SU-DHL-6 (cell line): ENCODE data around the gene RPS27.

Source experiments
- H2AFZ ChIP-seq: fragments of 200-600 bp; sonication (generic); 2 replicates; pipeline ENCODE4 v1.6.1; 2014; ENCODE audit warnings: low read depth, mild to moderate bottlenecking, moderate library complexity, mixed read lengths, antibody characterized with exemption, low read length; ENCODE audit not compliant: severe bottlenecking
- H3F3A ChIP-seq: fragments of 200-600 bp; shearing (Covaris generic); 2 replicates; pipeline ENCODE4 v1.6.0; 2016; ENCODE audit warnings: antibody characterized with exemption, mild to moderate bottlenecking; ENCODE audit not compliant: insufficient read depth
- H3K27ac ChIP-seq: fragments of 200-600 bp; sonication (generic); 2 replicates; pipeline ENCODE4 v1.5.1; 2016; ENCODE audit warnings: low read depth, mild to moderate bottlenecking, low read length, moderate library complexity, mixed read lengths
- H3K27me3 ChIP-seq: fragments of 200-600 bp; sonication (generic), shearing (Covaris generic); 2 replicates; pipeline ENCODE4 v1.6.0; 2014; ENCODE audit warnings: mild to moderate bottlenecking, low read length
- H3K36me3 ChIP-seq: fragments of 200-600 bp; sonication (generic); 2 replicates; pipeline ENCODE4 v1.6.1; 2014; ENCODE audit warnings: mild to moderate bottlenecking, low read length, mixed read lengths
- H3K4me2 ChIP-seq: fragments of 300-600, 200-600 bp; shearing (Covaris generic), sonication (generic); 2 replicates; pipeline ENCODE4 v1.6.0; 2014; ENCODE audit warnings: low read length, low read depth, mild to moderate bottlenecking; ENCODE audit not compliant: poor library complexity, severe bottlenecking
- H3K4me3 ChIP-seq: fragments of 200-600 bp; sonication (generic); 2 replicates; pipeline ENCODE4 v1.5.1; 2014; ENCODE audit warnings: antibody characterized with exemption, low read length, mild to moderate bottlenecking, mixed read lengths; ENCODE audit not compliant: insufficient read depth, poor library complexity, severe bottlenecking
- H3K79me2 ChIP-seq: fragments of 200-600 bp; sonication (generic); 2 replicates; pipeline ENCODE4 v1.6.1; 2014; ENCODE audit warnings: mild to moderate bottlenecking, low read length, moderate library complexity; ENCODE audit not compliant: insufficient read depth
- H3K9ac ChIP-seq: fragments of 200-600 bp; sonication (generic); 2 replicates; pipeline ENCODE4 v1.7.0; 2014; ENCODE audit warnings: mild to moderate bottlenecking, low read length
- H3K9me2 ChIP-seq: fragments of 200-600 bp; sonication (generic); replicated peaks from 2 replicates; pipeline ENCODE4 v1.6.1; 2014; ENCODE audit warnings: low read length; ENCODE audit not compliant: insufficient read depth
- H3K9me3 ChIP-seq: fragments of 200-600 bp; sonication (generic); 2 replicates; pipeline ENCODE4 v1.6.1; 2014; ENCODE audit warnings: low read length, mixed read lengths; ENCODE audit not compliant: insufficient read depth
- H4K20me1 ChIP-seq: fragments of 200-600 bp; sonication (generic); 2 replicates; pipeline ENCODE4 v1.6.1; 2014; ENCODE audit warnings: low read depth, mild to moderate bottlenecking, antibody characterized with exemption, low read length, moderate library complexity, mixed read lengths
- EZH2phosphoT487 ChIP-seq: fragments of 200-600 bp; sonication (generic), shearing (Covaris generic); conservative IDR thresholded peaks from 2 replicates; pipeline ENCODE4 v1.6.1; 2018; ENCODE audit warnings: mild to moderate bottlenecking, antibody characterized with exemption, low read length, moderate library complexity, mixed read lengths
- TF ChIP-seq, protein P1 (sequence below): fragments of 200-600 bp; sonication (generic); IDR thresholded peaks from one replicate; pipeline ENCODE4 v1.5.1; 2017; ENCODE audit warnings: antibody characterized with exemption, mild to moderate bottlenecking, low read length, moderate library complexity; ENCODE audit not compliant: insufficient read depth, poor library complexity, severe bottlenecking

RPS27 gene

DNA sequence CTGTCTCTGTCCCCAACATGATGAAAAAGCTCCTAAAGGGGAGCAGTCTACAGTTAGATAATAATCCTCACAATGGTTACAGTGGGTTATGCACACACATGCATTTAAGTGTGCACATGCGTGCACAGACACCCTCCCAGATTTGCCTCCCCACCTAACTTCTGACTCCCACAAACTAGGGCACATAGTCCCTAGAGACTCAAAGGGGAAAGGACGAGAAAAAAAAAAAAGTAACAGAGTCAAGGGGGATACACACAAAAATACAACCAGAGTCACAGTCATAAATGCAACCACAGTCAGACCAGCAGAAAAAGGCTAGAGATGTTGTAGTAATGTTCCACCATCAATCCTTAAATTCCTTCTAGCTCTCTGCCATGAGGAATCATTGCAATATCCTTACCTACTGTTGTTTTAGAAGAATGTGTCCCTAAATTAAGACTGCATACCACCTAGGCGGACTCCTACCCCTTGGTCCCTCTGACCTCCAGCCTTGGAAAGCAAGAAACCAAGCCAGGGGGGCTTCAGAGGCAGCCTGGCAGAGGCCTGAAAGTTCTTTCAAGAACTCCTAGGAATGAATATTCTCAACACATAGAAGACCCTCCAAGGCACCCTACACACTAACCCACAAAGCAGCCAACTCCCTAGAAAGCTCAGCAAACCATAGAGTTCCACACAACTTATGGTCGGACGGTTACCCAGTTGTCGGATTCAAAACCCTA is 33.4 kb upstream of the RPS27 start:
- TF ChIP-seq, protein P1, sequence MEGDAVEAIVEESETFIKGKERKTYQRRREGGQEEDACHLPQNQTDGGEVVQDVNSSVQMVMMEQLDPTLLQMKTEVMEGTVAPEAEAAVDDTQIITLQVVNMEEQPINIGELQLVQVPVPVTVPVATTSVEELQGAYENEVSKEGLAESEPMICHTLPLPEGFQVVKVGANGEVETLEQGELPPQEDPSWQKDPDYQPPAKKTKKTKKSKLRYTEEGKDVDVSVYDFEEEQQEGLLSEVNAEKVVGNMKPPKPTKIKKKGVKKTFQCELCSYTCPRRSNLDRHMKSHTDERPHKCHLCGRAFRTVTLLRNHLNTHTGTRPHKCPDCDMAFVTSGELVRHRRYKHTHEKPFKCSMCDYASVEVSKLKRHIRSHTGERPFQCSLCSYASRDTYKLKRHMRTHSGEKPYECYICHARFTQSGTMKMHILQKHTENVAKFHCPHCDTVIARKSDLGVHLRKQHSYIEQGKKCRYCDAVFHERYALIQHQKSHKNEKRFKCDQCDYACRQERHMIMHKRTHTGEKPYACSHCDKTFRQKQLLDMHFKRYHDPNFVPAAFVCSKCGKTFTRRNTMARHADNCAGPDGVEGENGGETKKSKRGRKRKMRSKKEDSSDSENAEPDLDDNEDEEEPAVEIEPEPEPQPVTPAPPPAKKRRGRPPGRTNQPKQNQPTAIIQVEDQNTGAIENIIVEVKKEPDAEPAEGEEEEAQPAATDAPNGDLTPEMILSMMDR = no peak
- TF ChIP-seq EZH2phosphoT487 = no peak
- peak overlapping the region; percentile 87 for H3K9ac ChIP-seq
- H3K4me2 ChIP-seq = peak overlapping the region; percentile 91
- peaks cover 52% of the 10 kb centered on the region for H3K79me2 ChIP-seq
- no peaks in the 10 kb centered on the region for H3K36me3 ChIP-seq
- peak overlapping the region; percentile 76 for H3K27ac ChIP-seq
- H3F3A ChIP-seq = peaks cover 17% of the 10 kb centered on the region
- no peaks in the 10 kb centered on the region for H4K20me1 ChIP-seq
- H3K9me2 ChIP-seq = no peaks in the 10 kb centered on the region
- peak overlapping the region; percentile 75 for H3K4me3 ChIP-seq
- no peak overlapping the region for H2AFZ ChIP-seq
- no peaks in the 10 kb centered on the region for H3K27me3 ChIP-seq
- no peaks in the 10 kb centered on the region for H3K9me3 ChIP-seq

DNA sequence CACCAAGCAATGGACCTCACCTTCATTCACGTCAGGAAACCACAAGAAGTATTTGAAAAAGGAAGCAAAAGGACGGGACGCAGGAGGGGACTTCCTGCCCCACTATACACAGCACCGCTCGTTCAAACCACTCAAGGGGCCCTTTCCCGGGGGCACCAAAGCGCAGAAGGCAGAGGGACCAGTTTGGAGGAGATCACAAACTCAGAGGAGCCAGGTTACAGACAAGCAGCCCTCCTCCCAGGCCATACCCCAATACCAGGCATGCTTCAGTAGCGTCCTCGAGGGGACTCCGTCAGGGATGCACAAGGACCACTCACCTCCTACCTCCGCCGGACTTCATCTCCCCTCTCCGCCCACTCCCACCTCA is 32.8 kb upstream of the RPS27 start:
- Histone ChIP-seq H3K36me3 (no peaks in the 10 kb centered on the region), H3K27ac (peak overlapping the region; percentile 76), H3K9me2 (no peaks in the 10 kb centered on the region), H3K4me2 (peak overlapping the region; percentile 91), H3K9me3 (no peaks in the 10 kb centered on the region), H2AFZ (no peak overlapping the region), H3K79me2 (peaks cover 57% of the 10 kb centered on the region), H3K4me3 (peak overlapping the region; percentile 75), H3F3A (peaks cover 21% of the 10 kb centered on the region), H4K20me1 (no peaks in the 10 kb centered on the region), H3K27me3 (no peaks in the 10 kb centered on the region), H3K9ac (peak overlapping the region; percentile 87)
- no peak for TF ChIP-seq EZH2phosphoT487
- TF ChIP-seq, protein P1 = no peak

DNA sequence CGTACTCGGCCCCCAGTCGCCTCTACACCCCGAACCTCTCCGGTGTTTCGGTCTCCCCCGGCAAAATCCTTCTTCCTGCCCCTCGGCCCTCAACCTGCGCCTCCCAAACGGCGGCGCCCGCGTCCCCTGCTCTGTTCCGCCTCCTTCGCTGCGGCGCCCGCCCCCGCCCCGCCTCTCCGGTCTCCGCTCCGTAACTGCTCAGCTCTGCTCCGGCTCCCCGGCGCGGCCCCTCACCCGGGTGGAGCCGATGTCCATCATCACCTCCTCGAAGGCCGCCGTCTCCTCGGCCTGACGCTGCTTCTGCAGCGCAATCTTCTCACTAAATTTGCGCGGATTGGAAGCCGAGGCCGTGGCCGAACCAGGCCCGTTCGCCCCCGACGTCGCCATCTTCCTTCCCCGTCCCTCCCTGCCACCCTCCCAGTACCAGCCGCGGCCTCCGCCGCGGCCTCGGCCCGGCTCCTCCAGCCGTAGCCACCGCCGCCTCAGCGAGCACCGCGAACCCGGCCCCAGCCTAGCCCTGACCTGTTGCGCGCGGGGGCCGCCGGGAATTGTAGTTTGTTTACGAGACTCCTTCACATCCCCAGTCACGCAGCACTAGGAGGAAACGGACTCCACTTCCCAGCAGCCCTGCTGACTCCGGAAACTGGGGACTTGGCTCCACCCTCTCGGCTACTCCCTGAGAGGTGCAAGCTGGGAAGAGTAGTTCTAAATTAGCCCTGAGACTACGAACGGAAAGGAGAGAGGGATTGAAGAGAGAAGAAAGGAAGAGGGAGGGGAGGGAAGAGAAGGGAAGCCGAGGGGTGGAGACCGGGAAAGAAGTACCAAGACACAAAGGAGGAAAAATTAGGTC is 32.2 kb upstream of the RPS27 start, which contains the start of gene CRTC2:
TSS of gene CRTC2 (minus strand) at position 502 of the 850 bp plus-strand sequence. CDS start at position 387, 115 bp downstream.
- H3K9me2 ChIP-seq = no peaks in the 10 kb centered on the region
- peaks cover 61% of the 10 kb centered on the region for H3K79me2 ChIP-seq
- H3K27me3 ChIP-seq = no peaks in the 10 kb centered on the region
- H2AFZ ChIP-seq = no peak within 1 kb of the TSS
- H3K4me3 ChIP-seq = peak within 1 kb of the TSS; percentile 75
- no peak for TF ChIP-seq EZH2phosphoT487
- TF ChIP-seq, protein P1 = no peak
- peak within 1 kb of the TSS; percentile 91 for H3K4me2 ChIP-seq
- H3K9ac ChIP-seq = peak within 1 kb of the TSS; percentile 87
- peaks cover 25% of the 10 kb centered on the region for H3F3A ChIP-seq
- H3K27ac ChIP-seq = peak within 1 kb of the TSS; percentile 76
- no peaks in the 10 kb centered on the region for H3K9me3 ChIP-seq
- H3K36me3 ChIP-seq = no peaks in the 10 kb centered on the region
- no peaks in the 10 kb centered on the region for H4K20me1 ChIP-seq
